Measurements from ENCODE around the gene TCF4.

DNA sequence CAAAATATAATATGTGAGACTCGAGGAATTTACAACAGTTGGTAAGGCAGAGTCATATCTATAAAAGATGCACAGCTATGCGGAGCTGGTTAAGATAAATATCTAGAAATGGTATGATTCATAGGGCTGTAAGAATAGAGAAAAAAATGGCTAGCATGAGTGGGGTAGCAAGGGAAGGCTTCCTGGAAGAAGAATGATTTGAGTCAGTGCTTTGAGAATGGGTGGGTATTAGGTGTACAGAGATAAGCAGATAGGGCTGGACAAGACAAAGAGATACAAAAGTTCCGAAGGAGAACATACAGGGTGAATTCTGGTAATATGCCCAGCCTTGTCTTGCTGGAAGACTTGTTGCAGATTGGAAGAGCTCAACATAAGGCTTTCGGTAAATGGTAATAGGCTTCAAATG, 337.2 kb downstream of the TCF4 start:
- no peak for TF ChIP-seq ZNF133 (tag by site-specific recombination; IDR thresholded peaks at IDR 0.05)
- no peak for TF ChIP-seq REST (tag by site-specific recombination; IDR thresholded peaks at IDR 0.05)
- TF ChIP-seq ZNF404 (tag by site-specific recombination; IDR thresholded peaks at IDR 0.05) = no peak
- no peak for TF ChIP-seq ZNF274 (IDR thresholded peaks at IDR 0.05; ENCODE audit: low read length)
- TF ChIP-seq ZNF274 (tag by site-specific recombination; IDR thresholded peaks at IDR 0.05; ENCODE audit: borderline replicate concordance) = no peak
- no peak for TF ChIP-seq ZFP37 (tag by site-specific recombination; IDR thresholded peaks at IDR 0.05)
- TF ChIP-seq ZBTB49 (tag by site-specific recombination; IDR thresholded peaks at IDR 0.05; ENCODE audit: low read depth) = no peak
- no peak for TF ChIP-seq ZNF121 (tag by site-specific recombination; IDR thresholded peaks at IDR 0.05)
- TF ChIP-seq ZNF704 (tag by site-specific recombination; IDR thresholded peaks at IDR 0.05) = no peak
- no peak for TF ChIP-seq CTCF (tag by site-specific recombination; IDR thresholded peaks at IDR 0.05)
